HK-2 (cell line): Measurements from ENCODE around the gene KIF26A.
A peak's percentile ranks its signal among the peaks of the same experiment; 100 is the strongest.

Source experiments
- DNase-seq: peaks from one replicate; pipeline ENCODE4 v3.0.0-alpha.2; 2018; ENCODE audit not compliant: unreplicated experiment

KIF26A gene

GRCh38 chr14:104138098-104138717, at the start of gene KIF26A:
Gene KIF26A (plus strand): TSS chr14:104138587. CDS start chr14:104138723, 136 bp downstream.
- DNase-seq, result no peak

GRCh38 chr14:104090071-104090748, 48.2 kb upstream of the KIF26A start:
- DNase-seq, result no peak

- no peak for DNase-seq
Observed at GRCh38 chr14:104091061-104091926, 47.1 kb upstream of the KIF26A start.

GRCh38 chr14:104091927-104092771, 46.2 kb upstream of the KIF26A start:
- DNase-seq, result no peak

DNA sequence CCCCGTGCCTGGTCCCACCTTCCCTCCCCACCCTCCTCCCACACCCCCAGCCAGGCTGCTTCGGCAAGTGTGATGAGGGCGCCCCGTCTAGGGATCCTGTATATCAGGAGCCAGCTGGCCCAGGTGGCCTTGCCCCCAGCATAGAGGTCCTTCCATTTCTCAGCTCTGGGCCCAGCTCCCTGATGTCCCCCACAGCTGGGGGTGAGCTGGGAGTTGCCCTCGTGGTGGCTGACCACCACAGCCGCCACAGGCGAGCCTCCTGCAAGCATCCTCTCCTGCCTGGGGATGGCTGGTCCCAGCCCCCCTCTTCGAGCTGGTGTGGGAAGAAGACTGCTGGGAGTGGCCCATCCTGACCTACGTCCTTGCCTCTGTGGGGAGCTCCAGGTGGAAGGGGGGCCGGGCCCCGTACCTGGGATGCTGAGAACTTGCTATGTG, 45.4 kb upstream of the KIF26A start:
- no peak for DNase-seq

DNA sequence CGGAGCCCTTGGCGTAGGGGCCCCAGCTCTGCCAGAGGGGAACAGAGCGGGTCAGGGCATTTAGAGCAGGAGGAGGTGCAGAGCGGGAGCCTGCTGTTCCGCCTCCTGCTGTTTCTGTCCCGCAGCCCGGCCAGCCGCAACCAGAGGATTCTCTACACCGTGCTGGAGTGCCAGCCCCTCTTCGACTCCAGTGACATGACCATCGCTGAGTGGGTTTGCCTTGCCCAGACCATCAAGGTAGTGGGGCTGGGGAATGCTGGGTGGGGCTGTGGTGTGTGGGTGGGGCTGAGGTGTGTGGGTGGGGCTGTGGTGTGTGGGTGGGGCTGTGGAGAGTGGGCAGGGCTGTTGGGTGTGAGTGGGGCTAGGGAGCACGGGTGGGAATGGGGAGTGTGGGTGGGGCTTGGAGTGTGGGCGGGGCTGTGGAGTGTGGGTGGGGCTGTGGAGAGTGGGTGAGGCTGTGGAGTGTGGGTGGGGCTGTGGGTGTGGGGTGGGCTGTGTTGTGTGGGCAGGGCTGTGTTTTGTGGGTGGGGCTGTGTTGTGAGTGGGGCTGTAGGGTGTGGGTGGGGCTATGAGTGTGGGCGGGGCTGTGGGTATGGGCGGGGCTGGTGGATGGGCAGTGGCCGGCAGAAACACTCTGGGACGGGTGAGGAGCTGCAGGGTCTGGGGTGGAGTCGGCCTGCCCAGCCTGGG, 44.9 kb upstream of the KIF26A start:
- no peak for DNase-seq

DNA sequence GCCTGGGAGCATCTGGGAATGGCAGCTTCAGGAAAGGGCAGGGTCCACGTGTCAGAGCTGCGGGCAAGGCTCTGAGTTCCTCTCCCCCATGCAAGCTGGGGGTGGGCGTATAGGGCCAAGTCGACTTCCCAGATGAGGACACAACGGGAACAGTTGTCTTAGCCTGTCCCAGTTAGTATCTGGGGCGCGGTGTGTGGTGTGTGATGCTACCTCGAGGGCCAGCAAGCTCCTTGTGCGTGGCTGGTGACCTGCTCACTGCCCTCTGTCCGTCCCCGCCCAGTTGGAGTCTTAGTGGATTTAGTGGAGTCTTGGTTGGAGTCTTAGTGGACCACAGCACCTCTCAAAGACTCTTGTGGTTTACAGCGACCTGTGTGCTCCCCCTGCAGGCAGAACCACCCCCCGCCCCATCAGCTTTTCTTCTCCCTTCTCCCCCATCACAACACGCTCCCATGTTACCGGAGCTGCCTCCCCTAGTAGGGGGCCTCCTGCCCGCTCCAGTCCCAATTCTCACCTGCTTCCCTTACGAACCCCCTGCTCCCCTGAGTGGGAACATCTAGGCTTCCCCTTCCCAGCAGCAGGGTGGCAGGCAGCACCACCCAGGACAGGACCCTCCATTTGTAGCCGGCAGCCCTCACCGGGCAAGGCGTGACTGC, 44.2 kb upstream of the KIF26A start:
- no peak for DNase-seq

- DNase-seq, result peak; percentile 79
Observed at GRCh38 chr14:104094709-104095425, 43.5 kb upstream of the KIF26A start.

DNA sequence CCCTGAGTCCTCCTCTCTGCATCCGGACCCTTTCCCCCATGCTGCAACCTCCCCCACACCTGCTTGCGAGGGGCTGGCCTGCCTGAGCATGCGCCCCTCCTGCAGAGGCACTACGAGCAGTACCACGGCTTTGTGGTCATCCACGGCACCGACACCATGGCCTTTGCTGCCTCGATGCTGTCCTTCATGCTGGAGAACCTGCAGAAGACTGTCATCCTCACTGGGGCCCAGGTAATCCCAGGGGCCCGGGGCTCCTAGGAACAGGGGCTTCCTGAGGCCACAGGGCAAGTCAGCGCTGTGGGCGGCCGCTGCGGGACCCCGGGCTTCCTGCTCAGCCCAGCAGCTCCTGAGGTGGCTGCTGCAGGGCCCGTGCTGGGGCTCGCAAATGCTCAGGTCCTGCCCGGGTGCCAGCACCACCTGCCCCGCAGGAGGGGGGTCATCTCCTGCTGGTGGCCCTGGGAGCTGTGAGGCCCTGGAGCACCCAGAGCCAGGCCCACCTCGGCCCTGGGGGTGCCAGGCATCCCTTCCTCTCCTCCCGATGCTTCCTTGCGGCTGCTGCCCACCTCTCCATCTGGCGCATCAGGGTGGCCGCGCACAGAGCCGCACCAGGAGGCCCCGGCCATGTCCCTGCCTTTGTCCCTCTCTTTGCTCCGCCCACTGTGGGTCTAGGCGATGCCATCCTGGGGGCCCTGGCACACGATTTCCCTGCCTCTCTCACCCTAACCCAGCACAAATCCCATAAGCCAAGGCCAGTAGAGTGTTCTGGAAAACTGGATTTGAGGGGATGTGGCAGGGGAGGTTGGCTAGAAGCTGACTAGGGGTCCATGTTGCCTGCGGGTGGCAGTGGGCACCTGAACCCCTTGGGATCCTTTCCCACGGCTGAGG, 42.7 kb upstream of the KIF26A start:
- no peak for DNase-seq

- no peak for DNase-seq
Observed at GRCh38 chr14:104096318-104096717, 42.1 kb upstream of the KIF26A start.

- DNase-seq, result no peak
Observed at GRCh38 chr14:104096751-104097700, 41.4 kb upstream of the KIF26A start.

- DNase-seq, result no peak
Observed at GRCh38 chr14:104098272-104099095, 39.9 kb upstream of the KIF26A start.

DNA sequence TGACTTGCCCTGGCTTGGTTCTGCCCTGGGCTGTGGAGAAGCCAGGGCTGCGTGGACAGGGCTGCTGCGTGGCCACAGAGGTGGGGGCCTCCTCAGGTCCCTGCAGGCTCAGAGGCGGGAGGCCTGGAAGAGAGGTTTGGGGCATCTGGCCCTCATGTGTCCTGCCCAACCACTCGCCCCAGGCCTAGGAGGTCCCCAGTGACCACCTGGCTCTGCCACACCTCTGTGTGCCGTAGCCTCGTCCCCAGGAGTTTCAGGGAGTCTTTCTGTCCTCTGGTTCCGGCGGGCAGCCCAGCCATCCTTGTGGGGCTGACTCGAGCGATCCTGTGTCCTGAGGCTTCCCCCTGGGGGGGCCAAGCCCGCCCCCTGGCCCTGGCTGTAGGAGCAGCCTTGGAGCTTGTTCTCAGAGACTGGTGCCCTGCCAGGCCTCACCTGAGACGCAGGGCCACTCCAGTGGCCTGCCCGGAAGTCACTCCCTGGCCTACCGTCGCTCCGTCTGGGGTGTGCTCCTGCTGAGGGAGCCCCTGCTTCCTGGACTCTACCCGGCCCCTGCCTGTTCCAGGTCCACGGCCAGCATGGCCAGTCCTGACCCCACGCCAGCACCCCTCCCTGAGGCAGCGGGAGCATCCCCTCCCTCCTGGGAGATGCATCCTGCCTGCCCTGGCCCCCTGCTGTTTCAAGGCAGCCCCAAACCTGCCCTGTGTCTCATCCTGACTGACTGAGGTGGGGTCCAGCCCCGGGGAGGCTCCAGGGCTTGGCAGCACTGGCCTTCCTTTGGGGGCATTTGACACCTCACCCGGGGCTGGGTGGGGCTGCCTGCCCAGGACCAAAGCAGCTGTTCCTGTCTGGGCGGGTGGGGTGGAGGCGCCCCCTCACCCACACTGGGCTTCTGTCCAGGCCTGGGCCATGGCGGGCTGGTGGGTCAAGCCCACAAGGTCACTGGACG, 39.0 kb upstream of the KIF26A start:
- no peak for DNase-seq

GRCh38 chr14:104100171-104101085, 38.0 kb upstream of the KIF26A start:
- DNase-seq, result no peak
